Measurements from ENCODE around the gene PLN.

PLN gene

GRCh38 chr6:118505656-118506055 is 42.4 kb upstream of the PLN start:
- no peak overlapping the region for H3K4me3 ChIP-seq (replicated peaks in 1 of 2; ENCODE audit: low read depth in 2 of 2, low read length in 2 of 2)
- TF ChIP-seq CTCF (IDR thresholded peaks at IDR 0.05; ENCODE audit: low read depth, low read length), result no peak
- no peak for DNase-seq (ENCODE audit: low read depth in 2 of 2)

GRCh38 chr6:118506071-118506638 is 41.9 kb upstream of the PLN start:
- DNase-seq (ENCODE audit: low read depth in 2 of 2), result no peak
- H3K4me3 ChIP-seq (replicated peaks in 1 of 2; ENCODE audit: low read depth in 2 of 2, low read length in 2 of 2), result no peak overlapping the region
- no peak for TF ChIP-seq CTCF (IDR thresholded peaks at IDR 0.05; ENCODE audit: low read depth, low read length)

GRCh38 chr6:118507636-118508035 is 40.5 kb upstream of the PLN start:
- H3K4me3 ChIP-seq (replicated peaks in 1 of 2; ENCODE audit: low read depth in 2 of 2, low read length in 2 of 2), result no peak overlapping the region
- DNase-seq (ENCODE audit: low read depth in 2 of 2), result no peak
- no peak for TF ChIP-seq CTCF (IDR thresholded peaks at IDR 0.05; ENCODE audit: low read depth, low read length)

GRCh38 chr6:118509009-118509617 is 39.0 kb upstream of the PLN start:
- peak; percentile 62 to 65 for DNase-seq (ENCODE audit: low read depth in 2 of 2)

GRCh38 chr6:118511930-118512715 is 36.0 kb upstream of the PLN start:
- DNase-seq (ENCODE audit: low read depth in 2 of 2), result no peak
- no peak for TF ChIP-seq CTCF (IDR thresholded peaks at IDR 0.05; ENCODE audit: low read depth, low read length)
- no peak overlapping the region for H3K4me3 ChIP-seq (replicated peaks in 1 of 2; ENCODE audit: low read depth in 2 of 2, low read length in 2 of 2)

More at GRCh38 chr6:118509009-118509617, 39.0 kb upstream of the PLN start:
- peak; percentile 76 for TF ChIP-seq CTCF (IDR thresholded peaks at IDR 0.05; ENCODE audit: low read depth, low read length)
- H3K4me3 ChIP-seq (replicated peaks in 1 of 2; ENCODE audit: low read depth in 2 of 2, low read length in 2 of 2), result no peak overlapping the region

- no peak for DNase-seq (ENCODE audit: low read depth in 2 of 2)
- no peak for TF ChIP-seq CTCF (IDR thresholded peaks at IDR 0.05; ENCODE audit: low read depth, low read length)
- H3K4me3 ChIP-seq (replicated peaks in 1 of 2; ENCODE audit: low read depth in 2 of 2, low read length in 2 of 2), result no peak overlapping the region
Measured at GRCh38 chr6:118514689-118515088, 33.4 kb upstream of the PLN start.

All from cardiac fibroblast (primary cell).